HepG2 (cell line): ENCODE data around the gene TWF1. TPM values are rescaled to one million over a fixed set of nuclear protein-coding genes. Genes with fewer than 3 reads are reported as not detected.

Experiments used
- BRD4 ChIP-seq: sonication (generic); formaldehyde crosslinking; IDR thresholded peaks from 2 replicates; pipeline ENCODE4 v1.4.0; 2020; ENCODE audit warnings: missing genetic modification reagents
- CAMTA2 ChIP-seq: sonication (generic); formaldehyde crosslinking; IDR thresholded peaks from 2 replicates; pipeline ENCODE4 v1.4.0; 2020; ENCODE audit warnings: mild to moderate bottlenecking, missing genetic modification reagents, borderline replicate concordance
- CC2D1A ChIP-seq: sonication (generic); formaldehyde crosslinking; IDR thresholded peaks from 2 replicates; pipeline ENCODE4 v1.8.1; 2023; ENCODE audit warnings: mild to moderate bottlenecking, missing genetic modification reagents
- MTF2 ChIP-seq: sonication (generic); formaldehyde crosslinking; IDR thresholded peaks from 2 replicates; pipeline ENCODE4 v1.5.0; 2020; ENCODE audit warnings: missing genetic modification reagents, borderline replicate concordance
- NBN ChIP-seq: fragments of 450-650 bp; conservative IDR thresholded peaks from 2 replicates; pipeline ENCODE4 v1.6.1; 2017
- NR2C2 ChIP-seq: sonication (generic); formaldehyde crosslinking; IDR thresholded peaks from 2 replicates; pipeline ENCODE4 v1.4.0; 2020; ENCODE audit warnings: missing genetic modification reagents, mild to moderate bottlenecking, moderate library complexity, borderline replicate concordance
- PHB2 ChIP-seq: fragments of 450-650 bp; IDR thresholded peaks from 2 replicates; pipeline ENCODE4 v1.6.1; 2018; ENCODE audit not compliant: partially characterized antibody
- RELA ChIP-seq: sonication (generic); formaldehyde crosslinking; IDR thresholded peaks from 2 replicates; pipeline ENCODE4 v1.4.0; 2020; ENCODE audit warnings: missing genetic modification reagents
- REPIN1 ChIP-seq: sonication (generic); formaldehyde crosslinking; IDR thresholded peaks from 2 replicates; pipeline ENCODE4 v1.8.0; 2022; ENCODE audit warnings: missing genetic modification reagents, low read depth, mild to moderate bottlenecking, borderline replicate concordance
- SALL2 ChIP-seq: sonication (generic); formaldehyde crosslinking; IDR thresholded peaks from 2 replicates; pipeline ENCODE4 v1.8.1; 2023; ENCODE audit warnings: mild to moderate bottlenecking, missing genetic modification reagents, inconsistent platforms
- TARDBP ChIP-seq: sonication (generic); formaldehyde crosslinking; IDR thresholded peaks from 2 replicates; pipeline ENCODE4 v1.8.0; 2022; ENCODE audit warnings: mild to moderate bottlenecking, missing genetic modification reagents
- TRIM24 ChIP-seq: sonication (generic); formaldehyde crosslinking; IDR thresholded peaks from 2 replicates; pipeline ENCODE4 v1.8.0; 2022; ENCODE audit warnings: mild to moderate bottlenecking, missing genetic modification reagents
- ZEB1 ChIP-seq: IDR thresholded peaks from 2 replicates; pipeline ENCODE4 v1.6.1; 2012; ENCODE audit warnings: mild to moderate bottlenecking, low read depth, inconsistent platforms; ENCODE audit not compliant: insufficient replicate concordance
- ZFP36 ChIP-seq: fragments of 150-350 bp; IDR thresholded peaks from 2 replicates; pipeline ENCODE4 v1.6.1; 2018; ENCODE audit warnings: borderline replicate concordance, low read length, low read depth; ENCODE audit not compliant: partially characterized antibody
- ZNF136 ChIP-seq: sonication (generic); formaldehyde crosslinking; IDR thresholded peaks from 2 replicates; pipeline ENCODE4 v1.8.1; 2022; ENCODE audit warnings: low read depth, mild to moderate bottlenecking, moderate library complexity, missing genetic modification reagents
- ZNF225 ChIP-seq: sonication (generic); formaldehyde crosslinking; IDR thresholded peaks from 2 replicates; pipeline ENCODE4 v1.4.0; 2020; ENCODE audit warnings: mild to moderate bottlenecking, missing genetic modification reagents
- ZNF232 ChIP-seq: sonication (generic); formaldehyde crosslinking; IDR thresholded peaks from 2 replicates; pipeline ENCODE4 v1.4.0; 2020; ENCODE audit warnings: missing genetic modification reagents, borderline replicate concordance
- ZNF530 ChIP-seq: sonication (generic); formaldehyde crosslinking; IDR thresholded peaks from 2 replicates; pipeline ENCODE4 v1.5.0; 2020; ENCODE audit warnings: low read depth, mild to moderate bottlenecking, missing genetic modification reagents
- ZNF556 ChIP-seq: sonication (generic); formaldehyde crosslinking; IDR thresholded peaks from 2 replicates; pipeline ENCODE4 v1.4.0; 2020; ENCODE audit warnings: mild to moderate bottlenecking, missing genetic modification reagents, borderline replicate concordance
- ZNF558 ChIP-seq: sonication (generic); formaldehyde crosslinking; IDR thresholded peaks from 2 replicates; pipeline ENCODE4 v1.9.0; 2022; ENCODE audit warnings: mild to moderate bottlenecking, missing genetic modification reagents, borderline replicate concordance
- ZNF839 ChIP-seq: sonication (generic); formaldehyde crosslinking; IDR thresholded peaks from 2 replicates; pipeline ENCODE4 v1.4.0; 2020; ENCODE audit warnings: missing genetic modification reagents, mild to moderate bottlenecking, borderline replicate concordance
- ZSCAN30 ChIP-seq: sonication (generic); formaldehyde crosslinking; IDR thresholded peaks from 2 replicates; pipeline ENCODE4 v1.5.0; 2020; ENCODE audit warnings: mild to moderate bottlenecking, missing genetic modification reagents
- polyA plus RNA-seq, 8 experiments: library from polyadenylated mRNA; depleted of rRNA in 3 of 8; stranded (reverse) in 7 of 8; unstranded in 1 of 8; fragments of >200 nt; fragmentation: Illumina TruSeq in 4 of 8; extraction: Trizol in 4 of 8; gene quantifications; 2 replicates each; pipeline versions ENCODE4 v1.2.1 to v1.2.3, GENCODE V29; 2011 to 2016; ENCODE audit warnings: low read depth in 4 of 8, missing spikeins in 1 of 8, mixed read lengths in 1 of 8; ENCODE audit not compliant: insufficient read depth in 1 of 8
- total RNA-seq, 5 experiments: library from RNA; depleted of rRNA; stranded (reverse); fragments of >200 nt; fragmentation: Illumina TruSeq; extraction: Trizol; gene quantifications; 2 replicates each; pipeline ENCODE4 v1.2.3, GENCODE V29; 2016; ENCODE audit warnings: low read depth in 1 of 5
- TF ChIP-seq, protein P1 (sequence below): IDR thresholded peaks from 2 replicates; pipeline ENCODE4 v1.6.1; 2016; ENCODE audit warnings: control low read depth
- TF ChIP-seq, protein P2 (sequence below): sonication (generic); formaldehyde crosslinking; IDR thresholded peaks from 2 replicates; pipeline ENCODE4 v1.5.0; 2020; ENCODE audit warnings: mild to moderate bottlenecking, missing genetic modification reagents

The TWF1 gene
- total and polyA plus RNA-seq, 2 of the 13 experiments (the other 11 are each of a cell fraction or from before 2014, with no cell fraction given) = 32.3 to 85.5 TPM

- TF ChIP-seq ZNF136 (CRISPR knock-in tag) = no peak
- TF ChIP-seq ZNF558 (CRISPR knock-in tag) = no peak
- no peak for TF ChIP-seq ZFP36
- TF ChIP-seq NBN = no peak
- no peak for TF ChIP-seq PHB2
- TF ChIP-seq TRIM24 (CRISPR knock-in tag) = no peak
- TF ChIP-seq, protein P1, sequence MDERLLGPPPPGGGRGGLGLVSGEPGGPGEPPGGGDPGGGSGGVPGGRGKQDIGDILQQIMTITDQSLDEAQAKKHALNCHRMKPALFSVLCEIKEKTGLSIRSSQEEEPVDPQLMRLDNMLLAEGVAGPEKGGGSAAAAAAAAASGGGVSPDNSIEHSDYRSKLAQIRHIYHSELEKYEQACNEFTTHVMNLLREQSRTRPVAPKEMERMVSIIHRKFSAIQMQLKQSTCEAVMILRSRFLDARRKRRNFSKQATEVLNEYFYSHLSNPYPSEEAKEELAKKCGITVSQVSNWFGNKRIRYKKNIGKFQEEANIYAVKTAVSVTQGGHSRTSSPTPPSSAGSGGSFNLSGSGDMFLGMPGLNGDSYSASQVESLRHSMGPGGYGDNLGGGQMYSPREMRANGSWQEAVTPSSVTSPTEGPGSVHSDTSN = no peak
- TF ChIP-seq NR2C2 (CRISPR knock-in tag) = 0 out of 2 replicates have a peak, but pooled peaks have one; percentile 24
- no peak for TF ChIP-seq ZNF556 (CRISPR knock-in tag)
- TF ChIP-seq BRD4 (CRISPR knock-in tag) = no peak
- TF ChIP-seq SALL2 (CRISPR knock-in tag) = peak; percentile 32; the same call in 1 of the 2 replicates
- TF ChIP-seq ZNF530 (CRISPR knock-in tag) = no peak
- peak; percentile 39 for TF ChIP-seq ZEB1
- TF ChIP-seq MTF2 = 0 out of 2 replicates have a peak, but pooled peaks have one; percentile 41
- TF ChIP-seq, protein P2, sequence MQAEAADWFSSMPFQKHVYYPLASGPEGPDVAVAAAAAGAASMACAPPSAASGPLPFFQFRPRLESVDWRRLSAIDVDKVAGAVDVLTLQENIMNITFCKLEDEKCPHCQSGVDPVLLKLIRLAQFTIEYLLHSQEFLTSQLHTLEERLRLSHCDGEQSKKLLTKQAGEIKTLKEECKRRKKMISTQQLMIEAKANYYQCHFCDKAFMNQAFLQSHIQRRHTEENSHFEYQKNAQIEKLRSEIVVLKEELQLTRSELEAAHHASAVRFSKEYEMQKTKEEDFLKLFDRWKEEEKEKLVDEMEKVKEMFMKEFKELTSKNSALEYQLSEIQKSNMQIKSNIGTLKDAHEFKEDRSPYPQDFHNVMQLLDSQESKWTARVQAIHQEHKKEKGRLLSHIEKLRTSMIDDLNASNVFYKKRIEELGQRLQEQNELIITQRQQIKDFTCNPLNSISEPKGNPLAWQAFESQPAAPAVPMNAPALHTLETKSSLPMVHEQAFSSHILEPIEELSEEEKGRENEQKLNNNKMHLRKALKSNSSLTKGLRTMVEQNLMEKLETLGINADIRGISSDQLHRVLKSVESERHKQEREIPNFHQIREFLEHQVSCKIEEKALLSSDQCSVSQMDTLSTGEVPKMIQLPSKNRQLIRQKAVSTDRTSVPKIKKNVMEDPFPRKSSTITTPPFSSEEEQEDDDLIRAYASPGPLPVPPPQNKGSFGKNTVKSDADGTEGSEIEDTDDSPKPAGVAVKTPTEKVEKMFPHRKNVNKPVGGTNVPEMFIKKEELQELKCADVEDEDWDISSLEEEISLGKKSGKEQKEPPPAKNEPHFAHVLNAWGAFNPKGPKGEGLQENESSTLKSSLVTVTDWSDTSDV (CRISPR knock-in tag) = 0 out of 2 replicates have a peak, but pooled peaks have one; percentile 42
- TF ChIP-seq CAMTA2 (CRISPR knock-in tag) = no peak
- TF ChIP-seq ZNF232 (CRISPR knock-in tag) = 0 out of 2 replicates have a peak, but pooled peaks have one; percentile 18
- TF ChIP-seq ZNF225 (CRISPR knock-in tag) = no peak; the same call in 1 of the 2 replicates
- TF ChIP-seq REPIN1 = peak; percentile 51; the same call in 1 of the 2 replicates
- TF ChIP-seq RELA (CRISPR knock-in tag) = no peak
- TF ChIP-seq ZSCAN30 (CRISPR knock-in tag) = no peak
- TF ChIP-seq ZNF839 (CRISPR knock-in tag) = no peak
- TF ChIP-seq TARDBP (CRISPR knock-in tag) = 0 out of 2 replicates have a peak, but pooled peaks have one; percentile 51
- no peak for TF ChIP-seq CC2D1A (CRISPR knock-in tag)
Observed at GRCh38 chr12:43758728-43759563, 47.2 kb downstream of the TWF1 start, which contains the start of the genes IRAK4 and PUS7L (continued).
